HG02852 (cell line): ENCODE data around the gene SSBP2.

Experiments
- ATAC-seq: cut with Tn5 transposase; IDR thresholded peaks from one replicate; pipeline ENCODE4 v1.9.1; 2021; ENCODE audit warnings: mild to moderate bottlenecking, moderate library complexity; ENCODE audit not compliant: unreplicated experiment

SSBP2 gene

DNA sequence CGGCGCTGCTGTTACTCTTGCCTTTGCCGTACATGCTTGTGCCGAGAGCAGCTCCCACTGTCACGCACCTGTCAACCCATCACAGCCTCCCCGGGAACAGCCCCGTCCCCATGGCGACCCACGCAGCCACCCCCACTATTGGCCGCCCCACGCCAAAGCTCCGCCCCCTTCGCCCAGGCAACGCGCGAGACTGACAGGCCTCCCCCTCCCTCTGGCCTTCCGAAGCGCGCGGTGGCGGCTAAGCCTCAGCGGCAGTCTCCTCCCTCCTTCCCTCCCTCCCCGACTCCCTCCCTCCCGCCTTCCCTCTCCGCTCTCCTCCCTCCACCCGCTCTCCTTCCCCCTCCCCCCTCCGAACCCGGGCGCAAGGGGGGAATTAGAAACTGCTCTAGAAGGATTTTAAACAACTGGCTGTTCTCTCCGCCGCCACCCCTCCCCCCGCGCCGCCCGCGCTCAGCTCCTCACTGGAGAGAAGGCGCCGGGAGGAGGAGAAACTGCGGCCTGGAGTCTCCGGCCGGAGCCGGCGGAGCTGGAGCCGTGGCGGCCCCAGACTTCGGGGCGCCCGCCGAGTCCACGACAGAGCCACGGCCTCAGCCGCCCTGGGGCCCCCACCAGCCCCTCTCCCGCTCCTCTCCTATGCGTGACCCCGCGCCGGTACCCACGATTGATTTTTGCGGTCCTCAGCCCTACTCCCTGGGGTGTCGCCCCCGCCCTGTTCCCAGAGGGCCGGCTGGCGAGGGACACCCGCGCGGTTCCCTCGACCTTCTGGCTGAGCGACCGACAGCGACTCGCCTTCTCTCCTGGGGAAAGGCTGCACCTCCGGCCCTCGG, at the start of gene SSBP2:
Gene SSBP2 (minus strand): TSS at position 89 of the 827 bp plus-strand sequence. CDS start 55 bp downstream, at position 34.
- peak; percentile 69 for ATAC-seq

GRCh38 chr5:81795666-81796065, 44.8 kb upstream of the SSBP2 start:
- ATAC-seq, result no peak

DNA sequence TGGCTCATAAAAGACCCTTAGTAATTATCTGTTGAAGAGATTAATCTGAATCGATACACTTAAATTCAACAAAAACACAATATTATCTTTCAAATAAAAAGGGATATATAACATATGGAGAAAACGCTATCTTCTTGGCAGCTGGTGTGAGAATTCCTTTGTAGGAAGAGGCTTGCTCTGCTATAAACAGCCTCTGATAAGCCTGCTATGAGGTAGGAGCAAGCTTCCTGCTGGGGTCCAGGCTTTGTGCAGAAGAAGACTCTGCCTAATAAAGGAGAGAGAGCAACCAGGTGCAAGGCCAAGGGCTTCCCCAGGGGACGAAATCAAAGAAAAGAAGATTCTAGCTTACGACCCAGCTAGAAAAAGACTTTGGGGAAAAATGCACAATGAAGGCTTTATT, 43.3 kb upstream of the SSBP2 start:
- no peak for ATAC-seq

DNA sequence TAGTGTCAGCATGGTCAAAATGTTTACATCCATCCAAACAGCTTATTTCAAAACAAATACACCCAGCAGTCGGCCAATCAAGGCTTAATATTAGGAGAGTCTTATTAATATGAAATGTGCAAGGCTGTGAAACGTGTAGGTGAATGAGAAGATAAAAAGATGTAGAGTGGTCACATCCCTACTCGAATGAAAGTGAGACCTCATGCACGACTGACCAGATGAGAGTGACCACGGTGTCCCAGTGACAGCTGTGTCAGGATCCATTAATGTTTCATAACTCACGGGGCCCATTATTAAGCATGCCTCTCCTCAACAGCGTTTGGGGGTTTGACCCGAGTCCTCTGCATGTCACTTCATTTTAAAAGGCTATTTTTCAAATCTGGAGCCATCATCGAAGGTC, 39.4 kb upstream of the SSBP2 start:
- ATAC-seq, result no peak

GRCh38 chr5:81789033-81789432, 38.1 kb upstream of the SSBP2 start:
- ATAC-seq, result no peak

GRCh38 chr5:81788329-81788728, 37.4 kb upstream of the SSBP2 start:
- ATAC-seq, result no peak

- no peak for ATAC-seq
Observed at GRCh38 chr5:81787474-81788242, 36.8 kb upstream of the SSBP2 start.

DNA sequence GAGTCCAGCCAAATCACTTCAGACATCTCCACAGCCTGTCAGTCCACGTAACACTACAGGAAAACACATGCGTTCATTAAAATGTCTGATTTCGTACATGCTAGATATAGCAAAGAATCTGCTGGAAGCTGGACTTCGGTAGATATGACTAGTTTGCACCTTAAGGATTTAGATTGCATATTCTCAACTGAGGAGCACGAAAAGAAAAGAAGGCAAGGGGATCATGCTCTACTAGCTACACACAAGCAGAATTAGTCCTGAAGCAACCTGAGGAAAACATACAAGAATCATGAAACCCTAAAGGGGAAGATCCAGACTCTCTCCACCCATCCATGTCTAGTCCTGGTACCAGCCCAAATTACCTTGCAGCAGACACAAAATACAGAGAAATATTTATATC, 36.1 kb upstream of the SSBP2 start:
- ATAC-seq, result no peak

- ATAC-seq, result no peak
Observed at GRCh38 chr5:81786496-81786895, 35.6 kb upstream of the SSBP2 start.

DNA sequence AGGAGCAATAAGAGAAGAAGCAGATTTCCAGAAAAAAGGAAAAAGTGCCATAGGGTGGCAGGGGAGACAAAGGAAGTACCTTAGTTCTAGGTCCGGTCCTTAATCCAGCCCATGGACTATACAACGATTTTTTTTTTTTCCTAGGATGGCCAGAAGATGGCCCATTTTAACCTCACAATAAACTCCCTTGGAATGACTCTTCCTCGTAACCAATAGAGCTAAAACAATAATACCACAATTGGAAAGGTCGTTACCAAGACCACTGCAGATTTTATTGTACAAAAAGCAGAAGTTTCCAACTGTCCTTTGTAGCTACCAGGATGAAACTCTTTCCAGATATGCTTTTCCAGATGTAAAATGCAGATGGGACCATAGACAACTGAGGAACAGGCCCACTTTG, 34.4 kb upstream of the SSBP2 start:
- ATAC-seq, result no peak

DNA sequence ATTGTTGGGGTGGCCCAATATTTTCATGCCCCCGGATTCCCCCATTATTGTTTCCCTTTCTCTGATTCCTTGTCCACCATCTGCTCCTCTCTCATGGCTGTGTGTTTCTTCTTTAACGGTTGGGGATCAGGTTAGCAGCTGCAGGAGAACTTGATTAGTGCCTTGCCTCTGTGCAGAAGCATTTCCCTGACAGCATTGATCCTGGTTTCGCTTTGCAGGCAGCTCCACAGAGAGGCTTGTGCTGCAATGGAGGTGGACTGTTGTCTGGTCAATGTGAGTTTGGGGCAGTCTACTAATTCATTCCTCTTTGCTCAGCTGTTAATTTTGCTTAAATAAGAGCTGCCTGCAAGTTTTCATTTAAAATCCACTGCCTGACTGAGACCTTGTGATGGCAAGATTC, 32.5 kb upstream of the SSBP2 start:
- no peak for ATAC-seq

DNA sequence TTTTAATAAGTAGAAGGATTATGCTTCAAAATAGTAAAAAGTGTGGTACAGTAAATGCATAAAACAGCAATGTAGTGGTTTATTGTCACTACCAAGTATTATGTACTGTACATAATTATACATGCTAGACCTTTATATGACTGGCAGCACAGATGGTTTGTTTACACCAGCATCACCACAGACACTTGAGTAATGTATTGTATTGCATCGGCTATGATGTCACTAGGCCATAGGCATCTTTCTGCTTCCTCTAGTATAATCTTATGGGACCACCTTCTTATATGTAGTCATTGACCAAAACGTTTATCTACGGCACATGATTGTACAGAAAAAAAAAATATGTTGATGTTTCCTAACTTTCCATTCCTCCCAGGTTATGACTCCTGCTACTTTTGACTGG, 31.9 kb upstream of the SSBP2 start:
- no peak for ATAC-seq

DNA sequence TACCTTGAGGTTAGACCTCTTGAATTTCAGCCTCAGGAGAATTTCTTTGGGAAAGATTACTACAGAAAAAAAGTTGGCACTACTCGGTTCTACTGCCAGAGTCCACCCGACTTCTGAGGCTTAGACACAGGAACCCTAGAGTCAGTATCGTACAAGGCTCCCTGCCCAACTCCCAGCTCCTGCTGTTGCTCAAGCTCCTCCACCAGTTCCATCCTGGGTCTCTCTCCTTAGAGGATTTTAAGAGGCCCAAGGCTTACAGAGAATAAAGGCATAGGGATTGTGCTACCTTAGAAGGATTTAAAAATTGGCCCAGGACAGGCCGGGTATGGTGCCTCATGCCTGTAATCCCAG, 29.0 kb upstream of the SSBP2 start:
- no peak for ATAC-seq

DNA sequence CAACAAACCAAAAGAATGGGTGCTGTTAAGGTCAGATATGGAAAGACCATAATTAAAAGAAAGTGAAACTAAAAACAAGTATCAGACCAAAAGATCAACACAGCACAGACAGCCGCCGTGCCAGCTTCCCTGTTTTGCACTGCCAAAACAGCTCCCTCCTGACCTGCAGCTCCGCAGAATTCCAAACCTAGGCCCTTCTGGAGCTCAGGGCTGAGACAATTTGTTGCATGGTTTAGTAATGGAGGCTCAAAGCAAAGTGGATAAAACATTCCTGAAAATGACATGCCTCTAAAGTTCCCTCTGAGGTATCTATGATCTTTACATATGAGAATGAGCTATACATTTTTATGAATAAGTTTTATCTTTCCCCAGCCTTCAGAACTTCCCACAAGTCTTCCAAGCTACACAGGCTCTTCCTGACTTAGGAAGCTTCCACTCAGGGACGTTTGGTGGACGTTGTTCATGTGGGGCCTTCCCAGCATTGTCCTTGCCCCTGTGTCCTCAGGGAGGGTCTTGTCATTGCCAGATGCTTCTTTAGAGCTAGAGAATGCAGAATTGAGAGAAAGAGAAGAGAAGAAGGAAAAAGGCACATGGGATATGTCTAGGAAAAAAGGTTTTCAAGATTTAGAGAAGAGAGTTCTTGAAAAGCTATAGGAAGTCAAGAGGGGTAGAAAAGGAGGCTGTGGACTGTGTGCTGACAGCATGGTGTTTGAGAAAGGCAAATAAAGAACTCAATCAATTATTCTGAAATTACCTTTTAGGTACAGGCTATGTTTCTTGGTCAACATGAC, 28.4 kb upstream of the SSBP2 start:
- ATAC-seq, result peak; percentile 82

DNA sequence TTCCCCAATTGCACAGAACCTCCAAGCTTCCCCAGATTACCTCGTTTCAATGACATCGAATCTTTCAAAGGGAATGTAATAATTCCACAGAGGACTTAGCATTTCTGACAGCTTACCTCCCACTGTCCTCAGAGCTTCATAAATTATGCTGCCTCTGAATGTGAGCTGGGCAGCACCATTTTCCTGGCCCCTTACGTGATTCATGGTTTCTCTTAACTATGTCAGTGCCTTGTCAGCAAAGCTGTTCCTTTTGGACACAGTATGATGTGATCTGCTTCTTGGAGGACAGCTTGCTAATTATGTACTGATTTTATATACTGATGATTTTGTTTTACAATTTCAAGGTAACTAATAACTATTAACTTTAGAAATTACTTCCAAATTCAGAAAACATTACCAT, 27.7 kb upstream of the SSBP2 start:
- no peak for ATAC-seq

DNA sequence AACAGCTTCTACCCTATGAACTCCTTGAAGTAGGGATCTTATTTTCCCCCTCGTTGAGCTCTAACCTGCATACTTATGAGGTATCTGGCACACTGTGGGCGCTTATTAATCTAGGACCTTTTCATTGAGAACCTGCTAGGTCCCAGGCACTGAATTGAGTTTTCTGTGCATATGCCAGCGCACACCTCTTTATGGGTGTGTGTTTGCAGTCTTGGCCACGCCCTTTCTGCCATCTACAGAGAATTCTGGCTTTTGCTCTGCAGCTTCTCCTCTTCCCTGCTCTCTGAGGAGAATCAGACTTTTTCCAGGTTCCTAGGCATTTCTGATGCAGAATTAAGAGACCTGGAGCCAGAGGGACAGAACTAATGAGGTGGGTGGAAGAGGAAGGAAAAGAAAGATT, 25.4 kb upstream of the SSBP2 start:
- no peak for ATAC-seq

DNA sequence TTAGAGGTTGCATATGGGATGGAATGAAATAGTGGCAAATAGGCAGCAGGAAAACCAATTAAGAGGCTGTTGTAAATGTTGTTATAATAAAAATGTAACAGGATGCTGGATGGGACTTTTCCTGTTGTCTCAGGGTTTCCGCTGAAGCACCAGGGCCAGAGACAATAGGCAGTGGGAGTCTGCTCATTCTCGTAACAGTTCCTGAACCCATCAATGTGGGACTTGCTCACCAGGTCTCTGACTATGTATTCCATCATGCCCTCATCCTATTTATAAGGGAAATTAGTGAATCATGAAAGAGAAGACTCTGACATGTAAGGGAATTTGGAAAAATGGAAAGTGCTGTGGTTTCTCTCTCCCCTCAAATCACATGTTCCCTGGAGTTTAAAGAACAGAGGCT, 23.5 kb upstream of the SSBP2 start:
- no peak for ATAC-seq

DNA sequence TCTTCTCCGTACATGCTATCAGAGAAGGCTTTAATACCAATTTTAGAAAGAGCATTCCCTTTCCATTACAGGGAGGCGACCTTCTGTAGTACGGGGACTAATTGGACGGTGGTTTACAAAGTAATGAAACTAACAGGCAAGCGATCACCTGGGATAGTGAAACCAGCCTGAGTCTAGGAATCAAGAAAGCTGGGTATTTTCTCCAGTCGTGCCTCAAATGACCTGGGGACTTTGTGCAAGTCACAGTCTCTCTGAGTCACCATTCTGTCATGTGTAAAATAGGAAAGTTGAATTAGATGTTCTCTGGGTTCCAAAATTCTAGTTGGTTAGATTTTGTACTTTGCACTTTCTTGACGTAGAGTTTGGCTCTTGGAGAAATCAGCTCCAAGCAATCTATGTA, 22.7 kb upstream of the SSBP2 start:
- ATAC-seq, result no peak

GRCh38 chr5:81773161-81773560, 22.3 kb upstream of the SSBP2 start:
- ATAC-seq, result no peak

DNA sequence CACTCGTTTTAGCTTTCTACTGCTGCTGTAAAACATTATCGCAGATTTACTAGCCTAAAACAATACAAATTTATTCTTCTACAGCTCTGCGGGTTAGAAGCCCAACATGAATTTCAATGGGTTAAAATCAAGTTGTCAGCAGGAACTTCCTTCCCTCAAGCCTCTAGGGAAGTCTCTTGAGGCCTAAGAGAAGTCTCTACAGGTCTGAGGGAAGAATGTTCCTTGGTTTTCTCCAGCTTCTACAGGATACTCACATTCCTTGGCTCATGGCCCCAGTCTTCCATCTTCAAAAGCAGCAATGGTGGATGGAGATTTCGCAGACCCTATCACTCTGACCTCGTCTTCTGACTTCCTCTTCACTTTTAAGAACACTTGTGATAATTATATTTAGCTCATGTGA, 21.6 kb upstream of the SSBP2 start:
- no peak for ATAC-seq

DNA sequence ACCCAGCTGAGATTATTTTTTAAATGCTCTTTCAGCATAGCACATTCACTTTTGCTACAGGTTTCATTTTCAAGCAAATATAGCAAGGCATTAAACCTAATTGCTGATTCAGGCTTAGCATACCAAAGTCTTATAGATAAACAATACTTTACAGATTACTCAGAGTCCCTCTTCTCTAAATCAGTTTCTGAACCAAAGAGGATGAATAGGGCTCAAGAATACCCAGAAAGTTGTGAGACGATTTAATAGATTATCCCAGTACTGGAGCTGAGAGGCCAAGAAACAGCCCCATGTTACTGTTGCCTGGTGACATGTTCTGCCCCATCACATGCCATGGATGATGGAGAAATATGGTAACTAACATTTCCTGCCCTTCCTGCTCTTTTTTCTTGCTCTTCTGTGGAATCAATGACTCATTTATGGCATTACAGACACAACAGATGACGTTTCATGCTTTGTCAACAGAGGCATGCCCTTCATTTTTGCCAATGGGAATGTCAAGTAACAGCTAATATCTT, 18.1 kb upstream of the SSBP2 start:
- no peak for ATAC-seq
